Measurements from ENCODE around the gene GADD45GIP1.

The GADD45GIP1 gene

GRCh38 chr19:12956446-12957388 lies at the start of gene GADD45GIP1:
Gene GADD45GIP1, minus strand, starts transcription at chr19:12957223. Its CDS starts 11 bp downstream, at chr19:12957212.
- TF ChIP-seq JUND (IDR thresholded peaks at IDR 0.05; ENCODE audit: low read depth), result no peak
- in situ Hi-C loops (cut with HindIII; ENCODE audit: low pct_unique_long_range_greater_than_20kb, low sequenced_read_pairs), result no loop called here

GRCh38 chr19:13005861-13006370 lies 48.9 kb upstream of the GADD45GIP1 start:
- in situ Hi-C loops (cut with HindIII; ENCODE audit: low pct_unique_long_range_greater_than_20kb, low sequenced_read_pairs), result no loop called here
- no peak for TF ChIP-seq JUND (IDR thresholded peaks at IDR 0.05; ENCODE audit: low read depth)
- DNase-seq (ENCODE audit: low read depth in 1 of 2, low spot score in 1 of 2), result peak in 1 of 2 experiments; percentile 58

More at GRCh38 chr19:12956446-12957388, at the start of gene GADD45GIP1:
- DNase-seq (ENCODE audit: low read depth in 1 of 2, low spot score in 1 of 2), result peak in 1 of 2 experiments; percentile 83

GRCh38 chr19:13005253-13005652 lies 48.2 kb upstream of the GADD45GIP1 start:
- DNase-seq (ENCODE audit: low read depth in 1 of 2, low spot score in 1 of 2), result no peak
- TF ChIP-seq JUND (IDR thresholded peaks at IDR 0.05; ENCODE audit: low read depth), result no peak
- in situ Hi-C loops (cut with HindIII; ENCODE audit: low pct_unique_long_range_greater_than_20kb, low sequenced_read_pairs), result no loop called here

GRCh38 chr19:13004273-13004672 lies 47.2 kb upstream of the GADD45GIP1 start:
- DNase-seq (ENCODE audit: low read depth in 1 of 2, low spot score in 1 of 2), result no peak
- in situ Hi-C loops (cut with HindIII; ENCODE audit: low pct_unique_long_range_greater_than_20kb, low sequenced_read_pairs), result no loop called here
- TF ChIP-seq JUND (IDR thresholded peaks at IDR 0.05; ENCODE audit: low read depth), result no peak

GRCh38 chr19:13003081-13003480 lies 46.1 kb upstream of the GADD45GIP1 start:
- DNase-seq (ENCODE audit: low read depth in 1 of 2, low spot score in 1 of 2), result no peak
- in situ Hi-C loops (cut with HindIII; ENCODE audit: low pct_unique_long_range_greater_than_20kb, low sequenced_read_pairs), result no loop called here
- TF ChIP-seq JUND (IDR thresholded peaks at IDR 0.05; ENCODE audit: low read depth), result no peak

- TF ChIP-seq JUND (IDR thresholded peaks at IDR 0.05; ENCODE audit: low read depth), result no peak
- DNase-seq (ENCODE audit: low read depth in 1 of 2, low spot score in 1 of 2), result no peak
Measured at GRCh38 chr19:13002166-13002898, 45.3 kb upstream of the GADD45GIP1 start.

GRCh38 chr19:13001502-13002165 lies 44.6 kb upstream of the GADD45GIP1 start:
- no peak for DNase-seq (ENCODE audit: low read depth in 1 of 2, low spot score in 1 of 2)
- no peak for TF ChIP-seq JUND (IDR thresholded peaks at IDR 0.05; ENCODE audit: low read depth)
- in situ Hi-C loops (cut with HindIII; ENCODE audit: low pct_unique_long_range_greater_than_20kb, low sequenced_read_pairs), result no loop called here

More at GRCh38 chr19:13002166-13002898, 45.3 kb upstream of the GADD45GIP1 start:
- in situ Hi-C loops (cut with HindIII; ENCODE audit: low pct_unique_long_range_greater_than_20kb, low sequenced_read_pairs), result no loop called here

- in situ Hi-C loops (cut with HindIII; ENCODE audit: low pct_unique_long_range_greater_than_20kb, low sequenced_read_pairs), result no loop called here
- no peak for TF ChIP-seq JUND (IDR thresholded peaks at IDR 0.05; ENCODE audit: low read depth)
- no peak for DNase-seq (ENCODE audit: low read depth in 1 of 2, low spot score in 1 of 2)
Measured at GRCh38 chr19:13001166-13001501, 44.1 kb upstream of the GADD45GIP1 start.

- DNase-seq (ENCODE audit: low read depth in 1 of 2, low spot score in 1 of 2), result no peak
- in situ Hi-C loops (cut with HindIII; ENCODE audit: low pct_unique_long_range_greater_than_20kb, low sequenced_read_pairs), result no loop called here
- no peak for TF ChIP-seq JUND (IDR thresholded peaks at IDR 0.05; ENCODE audit: low read depth)
Measured at GRCh38 chr19:12997967-12998940, 41.2 kb upstream of the GADD45GIP1 start.

- no peak for DNase-seq (ENCODE audit: low read depth in 1 of 2, low spot score in 1 of 2)
- TF ChIP-seq JUND (IDR thresholded peaks at IDR 0.05; ENCODE audit: low read depth), result no peak
- in situ Hi-C loops (cut with HindIII; ENCODE audit: low pct_unique_long_range_greater_than_20kb, low sequenced_read_pairs), result no loop called here
Measured at GRCh38 chr19:12997179-12997966, 40.4 kb upstream of the GADD45GIP1 start.
